Activated naive CD4-positive, alpha-beta T cell treated with anti-CD3 and anti-CD28 coated beads, Interleukin-2, amount 10 ng/mL, durations not matched to agents 7 days and 5 days (primary cell): ENCODE data around the gene STK4.
A peak's percentile ranks its signal among the peaks of the same experiment; 100 is the strongest.

Source experiments
- CTCF ChIA-PET: fragments of 350-600 bp; sonication (Branson Sonifier 250); formaldehyde crosslinking; loops from one replicate; lab custom pipeline; 2021; ENCODE audit warnings: antibody characterized with exemption; lab: Charles Lee
- DNase-seq: peaks from one replicate; pipeline ENCODE4 v3.0.0-alpha.2; 2020
- H3K27ac Mint-ChIP-seq: one replicate; pipeline ENCODE4 v1.8.0; 2021; ENCODE audit warnings: mild to moderate bottlenecking, moderate library complexity, mixed read lengths
- H3K27me3 Mint-ChIP-seq: one replicate; pipeline ENCODE4 v1.8.0; 2021; ENCODE audit warnings: mild to moderate bottlenecking, mixed read lengths
- H3K36me3 Mint-ChIP-seq: one replicate; pipeline ENCODE4 v1.8.0; 2021; ENCODE audit warnings: mixed read lengths
- H3K4me1 Mint-ChIP-seq: one replicate; pipeline ENCODE4 v1.8.0; 2021; ENCODE audit warnings: mixed read lengths
- H3K4me3 Mint-ChIP-seq: one replicate; pipeline ENCODE4 v1.8.0; 2021; ENCODE audit warnings: mild to moderate bottlenecking, moderate library complexity, mixed read lengths
- H3K9me3 Mint-ChIP-seq: one replicate; pipeline ENCODE4 v1.8.0; 2021; ENCODE audit warnings: mixed read lengths

Gene STK4

GRCh38 chr20:45087097-45087790 lies 120.9 kb downstream of the STK4 start:
- Mint-ChIP-seq H3K36me3 (peaks cover 57% of the 10 kb centered on the region), H3K27me3 (no peaks in the 10 kb centered on the region), H3K4me3 (no peak overlapping the region), H3K4me1 (no peaks in the 10 kb centered on the region), H3K27ac (no peak overlapping the region), H3K9me3 (peaks cover 7% of the 10 kb centered on the region)
- DNase-seq = no peak
- CTCF ChIA-PET = interaction anchor here (0.7 to 1.8 kb wide), 3 partner anchors 8 to 43 kb away, joined by 4 to 9 read pairs (median 4); no protein-coding TSS in a partner anchor

GRCh38 chr20:45087814-45088213 lies 121.5 kb downstream of the STK4 start:
- no peaks in the 10 kb centered on the region for H3K27me3 Mint-ChIP-seq
- peak overlapping the region; percentile 24 for H3K27ac Mint-ChIP-seq
- H3K36me3 Mint-ChIP-seq = peaks cover 51% of the 10 kb centered on the region
- CTCF ChIA-PET = interaction anchor here (1.0 kb wide), 1 partner anchor 8 kb away, joined by 4 read pairs; no protein-coding TSS in a partner anchor
- no peak for DNase-seq
- H3K4me1 Mint-ChIP-seq = no peaks in the 10 kb centered on the region
- no peak overlapping the region for H3K4me3 Mint-ChIP-seq
- H3K9me3 Mint-ChIP-seq = peaks cover 2% of the 10 kb centered on the region

GRCh38 chr20:45088247-45088646 lies 121.9 kb downstream of the STK4 start:
- Mint-ChIP-seq H3K4me3 (no peak overlapping the region), H3K9me3 (no peaks in the 10 kb centered on the region), H3K27me3 (no peaks in the 10 kb centered on the region), H3K36me3 (peaks cover 47% of the 10 kb centered on the region), H3K27ac (no peak overlapping the region), H3K4me1 (no peaks in the 10 kb centered on the region)
- DNase-seq = no peak
- CTCF ChIA-PET = interaction anchor here (1.0 kb wide), 1 partner anchor 8 kb away, joined by 4 read pairs; no protein-coding TSS in a partner anchor

- Mint-ChIP-seq H3K9me3 (no peaks in the 10 kb centered on the region), H3K4me3 (no peak overlapping the region), H3K27ac (no peak overlapping the region), H3K27me3 (no peaks in the 10 kb centered on the region), H3K4me1 (no peaks in the 10 kb centered on the region), H3K36me3 (peaks cover 27% of the 10 kb centered on the region)
- DNase-seq = no peak
- CTCF ChIA-PET = interaction anchor here (1.7 to 9.6 kb wide), 2 partner anchors 21 to 46 kb away, joined by 4 to 128 read pairs; no protein-coding TSS in a partner anchor
Observed at GRCh38 chr20:45090481-45090880, 124.2 kb downstream of the STK4 start.

GRCh38 chr20:45091366-45091765 lies 125.1 kb downstream of the STK4 start:
- Mint-ChIP-seq H3K27me3 (peaks cover 8% of the 10 kb centered on the region), H3K27ac (no peak overlapping the region), H3K4me3 (no peak overlapping the region), H3K9me3 (no peaks in the 10 kb centered on the region), H3K36me3 (peaks cover 18% of the 10 kb centered on the region), H3K4me1 (no peaks in the 10 kb centered on the region)
- no peak for DNase-seq
- CTCF ChIA-PET = interaction anchor here (1.7 to 9.6 kb wide), 2 partner anchors 20 to 47 kb away, joined by 4 to 128 read pairs; no protein-coding TSS in a partner anchor

GRCh38 chr20:45092898-45093297 lies 126.6 kb downstream of the STK4 start:
- peaks cover 23% of the 10 kb centered on the region for H3K27me3 Mint-ChIP-seq
- no peak for DNase-seq
- H3K4me1 Mint-ChIP-seq = peaks cover 4% of the 10 kb centered on the region
- H3K4me3 Mint-ChIP-seq = no peak overlapping the region
- CTCF ChIA-PET = interaction anchor here (6.7 to 10.3 kb wide), 3 partner anchors 18 to 199 kb away, joined by 63 to 128 read pairs (median 104); no protein-coding TSS in a partner anchor
- H3K27ac Mint-ChIP-seq = no peak overlapping the region
- no peaks in the 10 kb centered on the region for H3K9me3 Mint-ChIP-seq
- peaks cover 9% of the 10 kb centered on the region for H3K36me3 Mint-ChIP-seq

GRCh38 chr20:45094201-45094600 lies 127.9 kb downstream of the STK4 start:
- DNase-seq = no peak
- Mint-ChIP-seq H3K27ac (no peak overlapping the region), H3K4me3 (no peak overlapping the region), H3K36me3 (peaks cover 3% of the 10 kb centered on the region), H3K4me1 (peaks cover 11% of the 10 kb centered on the region), H3K27me3 (peaks cover 36% of the 10 kb centered on the region), H3K9me3 (no peaks in the 10 kb centered on the region)
- CTCF ChIA-PET = interaction anchor here (0.6 to 10.3 kb wide), 10 partner anchors 17 to 204 kb away, joined by 3 to 128 read pairs (median 6); no protein-coding TSS in a partner anchor

GRCh38 chr20:45094864-45095574 lies 128.7 kb downstream of the STK4 start:
- DNase-seq = no peak
- Mint-ChIP-seq H3K4me3 (no peak overlapping the region), H3K36me3 (peaks cover 1% of the 10 kb centered on the region), H3K27me3 (peaks cover 44% of the 10 kb centered on the region), H3K4me1 (peaks cover 11% of the 10 kb centered on the region), H3K9me3 (no peaks in the 10 kb centered on the region), H3K27ac (no peak overlapping the region)
- CTCF ChIA-PET = interaction anchor here (0.6 to 10.3 kb wide), 25 partner anchors 7 to 355 kb away, joined by 3 to 128 read pairs (median 5); partner anchors contain the start of gene PABPC1L

- peak; percentile 74 for DNase-seq
- H3K9me3 Mint-ChIP-seq = no peaks in the 10 kb centered on the region
- peak overlapping the region; percentile 17 for H3K27ac Mint-ChIP-seq
- CTCF ChIA-PET = interaction anchor here (0.6 to 10.3 kb wide), 34 partner anchors 8 to 592 kb away, joined by 3 to 128 read pairs (median 4); partner anchors contain the start of genes PABPC1L, STK4 and WFDC5
- H3K4me3 Mint-ChIP-seq = no peak overlapping the region
- peaks cover 52% of the 10 kb centered on the region for H3K27me3 Mint-ChIP-seq
- H3K36me3 Mint-ChIP-seq = peaks cover 1% of the 10 kb centered on the region
- H3K4me1 Mint-ChIP-seq = peaks cover 11% of the 10 kb centered on the region
Observed at GRCh38 chr20:45095805-45096238, 129.5 kb downstream of the STK4 start.

- Mint-ChIP-seq H3K4me1 (peaks cover 13% of the 10 kb centered on the region), H3K27ac (no peak overlapping the region), H3K4me3 (no peak overlapping the region), H3K27me3 (peaks cover 62% of the 10 kb centered on the region), H3K36me3 (no peaks in the 10 kb centered on the region), H3K9me3 (no peaks in the 10 kb centered on the region)
- DNase-seq = no peak
- CTCF ChIA-PET = interaction anchor here (0.7 to 10.3 kb wide), 25 partner anchors 9 to 593 kb away, joined by 3 to 128 read pairs (median 6); partner anchors contain the start of gene WFDC5
Observed at GRCh38 chr20:45096781-45097180, 130.5 kb downstream of the STK4 start.

- CTCF ChIA-PET = interaction anchor here (0.9 to 10.3 kb wide), 17 partner anchors 9 to 673 kb away, joined by 3 to 128 read pairs (median 5); partner anchors contain the start of gene WFDC5
- Mint-ChIP-seq H3K4me3 (peak overlapping the region; percentile 44), H3K36me3 (no peaks in the 10 kb centered on the region), H3K9me3 (no peaks in the 10 kb centered on the region), H3K27ac (no peak overlapping the region), H3K4me1 (peaks cover 13% of the 10 kb centered on the region), H3K27me3 (peaks cover 67% of the 10 kb centered on the region)
- peak; percentile 70 for DNase-seq
Observed at GRCh38 chr20:45097485-45098102, 131.3 kb downstream of the STK4 start.

GRCh38 chr20:45098103-45098773 lies 131.9 kb downstream of the STK4 start:
- H3K27me3 Mint-ChIP-seq = peaks cover 73% of the 10 kb centered on the region
- peak overlapping the region; percentile 10 for H3K4me3 Mint-ChIP-seq
- peaks cover 13% of the 10 kb centered on the region for H3K4me1 Mint-ChIP-seq

More at GRCh38 chr20:45098103-45098773, 131.9 kb downstream of the STK4 start:
- CTCF ChIA-PET = interaction anchor here (0.9 to 10.3 kb wide), 10 partner anchors 8 to 673 kb away, joined by 3 to 128 read pairs (median 4); no protein-coding TSS in a partner anchor
- Mint-ChIP-seq H3K9me3 (no peaks in the 10 kb centered on the region), H3K36me3 (no peaks in the 10 kb centered on the region), H3K27ac (no peak overlapping the region)
- DNase-seq = peak; percentile 44
